PFSK-1 (cell line): ENCODE data around the gene RUNX1.

Experiments
- FOXP2 ChIP-seq: optimal IDR thresholded peaks from 2 replicates; pipeline ENCODE3; 2011; ENCODE audit warnings: borderline replicate concordance, control low read depth, inconsistent platforms; ENCODE audit not compliant: insufficient read depth; ENCODE audit errors: extremely low read length, extremely low read depth
- POLR2AphosphoS5 ChIP-seq: IDR thresholded peaks from 2 replicates; pipeline ENCODE4 v1.6.1; 2012; ENCODE audit warnings: low read depth, mild to moderate bottlenecking, control low read depth, low read length, moderate library complexity
- REST ChIP-seq, 2 experiments: IDR thresholded peaks; 2 replicates each; pipeline versions ENCODE4 v1.6.1 to v1.8.0; 2011 to 2012; ENCODE audit warnings: low read depth in 2 of 2, low read length in 2 of 2, control low read depth in 1 of 2, inconsistent platforms in 1 of 2, mild to moderate bottlenecking in 1 of 2, moderate library complexity in 1 of 2; ENCODE audit not compliant: insufficient read depth in 1 of 2
- SIN3A ChIP-seq: IDR thresholded peaks from 2 replicates; pipeline ENCODE4 v1.6.1; 2012; ENCODE audit warnings: mild to moderate bottlenecking, low read length, moderate library complexity, borderline replicate concordance; ENCODE audit not compliant: insufficient read depth
- TAF1 ChIP-seq: IDR thresholded peaks from 2 replicates; pipeline ENCODE4 v1.6.1; 2012; ENCODE audit warnings: low read length, control low read depth, borderline replicate concordance; ENCODE audit not compliant: insufficient read depth

RUNX1 gene

DNA sequence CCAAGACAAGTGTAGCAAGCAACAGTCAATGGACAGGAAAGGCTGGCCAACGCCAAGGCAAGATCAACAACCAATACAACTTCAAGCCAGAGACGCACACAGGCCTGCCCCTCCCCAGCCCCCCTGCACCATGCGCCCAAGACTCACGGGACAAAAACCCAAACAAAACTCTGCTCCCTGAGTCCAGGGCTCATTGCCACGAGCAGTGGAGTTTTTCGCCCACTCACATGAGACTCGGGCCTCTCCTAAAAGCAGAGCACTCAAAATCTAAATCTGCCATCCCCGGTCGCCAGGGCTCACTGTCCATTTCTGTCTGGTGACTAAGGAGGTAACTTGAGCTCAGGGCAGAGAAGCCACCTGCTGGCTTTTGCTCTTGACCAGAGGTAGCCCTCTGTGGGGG lies 205.5 kb downstream of the RUNX1 start:
- TF ChIP-seq REST (IDR thresholded peaks at IDR 0.05; ENCODE audit: insufficient read depth in 1 of 2, low read depth in 2 of 2, low read length in 2 of 2) (no peak), FOXP2 (no peak), POLR2AphosphoS5 (no peak), SIN3A (no peak), TAF1 (no peak)

DNA sequence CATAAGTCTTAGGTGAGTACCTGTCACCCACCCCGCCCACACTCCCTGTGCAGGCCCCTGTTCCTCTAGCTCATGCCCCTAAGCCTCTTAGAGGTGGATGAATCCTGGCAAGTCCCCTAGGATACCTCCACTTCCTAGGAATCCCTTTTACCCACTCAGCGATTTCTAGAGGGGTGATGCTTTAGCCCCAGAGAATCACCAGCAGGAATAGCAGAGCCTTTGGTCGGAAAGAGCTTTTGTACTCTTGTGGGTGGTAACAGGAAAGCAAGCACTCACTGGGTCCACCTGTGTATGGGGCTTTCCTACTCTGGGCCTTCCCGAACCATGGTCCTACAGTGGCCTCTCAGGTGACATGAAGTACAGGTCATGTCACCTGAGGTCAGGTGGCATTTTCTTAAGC lies 207.9 kb downstream of the RUNX1 start:
- TF ChIP-seq FOXP2 (no peak), TAF1 (no peak), SIN3A (no peak), POLR2AphosphoS5 (no peak), REST (IDR thresholded peaks at IDR 0.05; ENCODE audit: insufficient read depth in 1 of 2, low read depth in 2 of 2, low read length in 2 of 2) (no peak)

- no peak for TF ChIP-seq FOXP2
- TF ChIP-seq REST (IDR thresholded peaks at IDR 0.05; ENCODE audit: insufficient read depth in 1 of 2, low read depth in 2 of 2, low read length in 2 of 2) = no peak
- TF ChIP-seq POLR2AphosphoS5 = no peak
- no peak for TF ChIP-seq SIN3A
- no peak for TF ChIP-seq TAF1
Measured at GRCh38 chr21:34840693-34841092, 208.4 kb downstream of the RUNX1 start.

GRCh38 chr21:34838956-34839820 lies 209.9 kb downstream of the RUNX1 start:
- TF ChIP-seq TAF1 (no peak), FOXP2 (no peak), SIN3A (no peak), POLR2AphosphoS5 (no peak), REST (IDR thresholded peaks at IDR 0.05; ENCODE audit: insufficient read depth in 1 of 2, low read depth in 2 of 2, low read length in 2 of 2) (no peak)

GRCh38 chr21:34836933-34837505 lies 212.1 kb downstream of the RUNX1 start:
- TF ChIP-seq POLR2AphosphoS5 (no peak), SIN3A (no peak), REST (IDR thresholded peaks at IDR 0.05; ENCODE audit: insufficient read depth in 1 of 2, low read depth in 2 of 2, low read length in 2 of 2) (no peak), FOXP2 (no peak), TAF1 (no peak)
